ENCODE measurements around the gene AKR1C1. TPM values are rescaled to one million over a fixed set of nuclear protein-coding genes. Genes with fewer than 3 reads are reported as not detected.
"Not testable (repeated sequence)": the region's sequence is repeated elsewhere in the genome, so short reads cannot be mapped to it uniquely, and the experiment has no call there.

The AKR1C1 gene
- total and polyA plus RNA-seq, 7 experiments from 2014 or later: 1.8 to 4.7 (median 3.4) TPM; not detected in 2

- H3K27ac Mint-ChIP-seq: no peak overlapping the region
- peaks cover 0 to 3% (median 0%) of the 10 kb centered on the region in 11 donors for H3K9me3 Mint-ChIP-seq
- ATAC-seq (no peak), DNase-seq (no peak)
- POLR2A ChIA-PET: no interaction called here
- H3K9me3 ChIP-seq (ENCODE audit: control insufficient read depth in 2 of 3, low read length in 3 of 3): no peaks in the 10 kb centered on the region
- H3K4me3 ChIP-seq (ENCODE audit: low read length): no peak overlapping the region
- peaks cover 0 to 43% (median 10%) of the 10 kb centered on the region in 5 donors for H3K36me3 Mint-ChIP-seq
- CTCF ChIA-PET: no interaction called here
- H3K36me3 ChIP-seq (ENCODE audit: control insufficient read depth in 2 of 3, insufficient read depth in 3 of 3, low read length in 3 of 3): no peaks in the 10 kb centered on the region
- intact Hi-C loops (cut with micrococcal nuclease): no loop called here
- peaks cover 0 to 3% (median 0%) of the 10 kb centered on the region in 5 donors for H3K27me3 Mint-ChIP-seq
- H3K4me1 ChIP-seq (ENCODE audit: control insufficient read depth in 2 of 2, insufficient read depth in 2 of 2, low read length in 2 of 2): no peaks in the 10 kb centered on the region
- no peaks in the 10 kb centered on the region for H3K4me1 Mint-ChIP-seq
- no peak overlapping the region for H3K27ac ChIP-seq (ENCODE audit: low read depth, low read length)
- no peaks in the 10 kb centered on the region for H3K27me3 ChIP-seq (ENCODE audit: control insufficient read depth in 2 of 2, insufficient read depth in 2 of 2, low read length in 2 of 2)
- H3K4me3 Mint-ChIP-seq: no peak overlapping the region
These were observed 16.1 kb upstream of the AKR1C1 start for GRCh38 chr10:4947039-4947634.

GRCh38 chr10:4947635-4948596 is 15.3 kb upstream of the AKR1C1 start:
- peaks cover 0 to 43% (median 12%) of the 10 kb centered on the region in 5 donors for H3K36me3 Mint-ChIP-seq
- no peaks in the 10 kb centered on the region for H3K4me1 Mint-ChIP-seq
- ChIA-PET CTCF (no interaction called here), POLR2A (no interaction called here)
- H3K36me3 ChIP-seq (ENCODE audit: control insufficient read depth in 2 of 3, insufficient read depth in 3 of 3, low read length in 3 of 3): no peaks in the 10 kb centered on the region
- no peaks in the 10 kb centered on the region for H3K27me3 ChIP-seq (ENCODE audit: control insufficient read depth in 2 of 2, insufficient read depth in 2 of 2, low read length in 2 of 2)
- ATAC-seq (no peak), DNase-seq (no peak)
- peaks cover 0 to 3% (median 0%) of the 10 kb centered on the region in 5 donors for H3K27me3 Mint-ChIP-seq
- H3K27ac ChIP-seq (ENCODE audit: low read depth, low read length): no peak overlapping the region
- peaks cover 0 to 3% (median 0%) of the 10 kb centered on the region in 11 donors for H3K9me3 Mint-ChIP-seq
- no peak overlapping the region for H3K4me3 ChIP-seq (ENCODE audit: low read length)
- no peaks in the 10 kb centered on the region for H3K9me3 ChIP-seq (ENCODE audit: control insufficient read depth in 2 of 3, low read length in 3 of 3)
- H3K4me1 ChIP-seq (ENCODE audit: control insufficient read depth in 2 of 2, insufficient read depth in 2 of 2, low read length in 2 of 2): no peaks in the 10 kb centered on the region
- H3K4me3 Mint-ChIP-seq: no peak overlapping the region
- intact Hi-C loops (cut with micrococcal nuclease): no loop called here
- no peak overlapping the region for H3K27ac Mint-ChIP-seq

GRCh38 chr10:4951512-4952162 is 11.6 kb upstream of the AKR1C1 start:
- H3K36me3 ChIP-seq (ENCODE audit: control insufficient read depth in 2 of 3, insufficient read depth in 3 of 3, low read length in 3 of 3); H3K4me3 Mint-ChIP-seq; DNase-seq; H3K9me3 Mint-ChIP-seq; CTCF ChIA-PET; H3K27ac ChIP-seq (ENCODE audit: low read depth, low read length); H3K9me3 ChIP-seq (ENCODE audit: control insufficient read depth in 2 of 3, low read length in 3 of 3); H3K27me3 ChIP-seq (ENCODE audit: control insufficient read depth in 2 of 2, insufficient read depth in 2 of 2, low read length in 2 of 2); ATAC-seq; H3K4me1 Mint-ChIP-seq; H3K27me3 Mint-ChIP-seq; H3K4me1 ChIP-seq (ENCODE audit: control insufficient read depth in 2 of 2, insufficient read depth in 2 of 2, low read length in 2 of 2); H3K27ac Mint-ChIP-seq; POLR2A ChIA-PET; H3K4me3 ChIP-seq (ENCODE audit: low read length): not testable (repeated sequence)
- H3K36me3 Mint-ChIP-seq: peaks cover 0 to 42% (median 6%) of the 10 kb centered on the region in 5 donors
- intact Hi-C loops (cut with micrococcal nuclease): loop anchor here in 1 of 2 donors (5.0 kb wide), 1 partner anchor 61 kb away; no protein-coding TSS in a partner anchor

GRCh38 chr10:4953405-4953804 is 9.8 kb upstream of the AKR1C1 start:
- ATAC-seq: no peak
- intact Hi-C loops (cut with micrococcal nuclease): loop anchor here in 1 of 2 donors (5.0 kb wide), 1 partner anchor 59 kb away; no protein-coding TSS in a partner anchor
- no peak for DNase-seq
- H3K4me1 ChIP-seq (ENCODE audit: control insufficient read depth in 2 of 2, insufficient read depth in 2 of 2, low read length in 2 of 2): no peaks in the 10 kb centered on the region
- CTCF ChIA-PET: no interaction called here
- no peak overlapping the region for H3K27ac ChIP-seq (ENCODE audit: low read depth, low read length)
- Mint-ChIP-seq H3K4me3 (no peak overlapping the region), H3K9me3 (peaks cover 0 to 2% (median 0%) of the 10 kb centered on the region in 11 donors), H3K27me3 (no peaks in the 10 kb centered on the region), H3K4me1 (no peaks in the 10 kb centered on the region), H3K27ac (no peak overlapping the region), H3K36me3 (peaks cover 0 to 28% (median 6%) of the 10 kb centered on the region in 5 donors)
- POLR2A ChIA-PET: no interaction called here
- H3K27me3 ChIP-seq (ENCODE audit: control insufficient read depth in 2 of 2, insufficient read depth in 2 of 2, low read length in 2 of 2): no peaks in the 10 kb centered on the region
- H3K9me3 ChIP-seq (ENCODE audit: control insufficient read depth in 2 of 3, low read length in 3 of 3): no peaks in the 10 kb centered on the region
- H3K4me3 ChIP-seq (ENCODE audit: low read length): no peak overlapping the region
- H3K36me3 ChIP-seq (ENCODE audit: control insufficient read depth in 2 of 3, insufficient read depth in 3 of 3, low read length in 3 of 3): no peaks in the 10 kb centered on the region

- H3K36me3 Mint-ChIP-seq: peaks cover 0 to 14% (median 7%) of the 10 kb centered on the region in 5 donors
- H3K27ac Mint-ChIP-seq; H3K9me3 ChIP-seq (ENCODE audit: control insufficient read depth in 2 of 3, low read length in 3 of 3); H3K36me3 ChIP-seq (ENCODE audit: control insufficient read depth in 2 of 3, insufficient read depth in 3 of 3, low read length in 3 of 3); H3K4me1 Mint-ChIP-seq; POLR2A ChIA-PET; H3K27ac ChIP-seq (ENCODE audit: low read depth, low read length); H3K4me1 ChIP-seq (ENCODE audit: control insufficient read depth in 2 of 2, insufficient read depth in 2 of 2, low read length in 2 of 2); H3K27me3 ChIP-seq (ENCODE audit: control insufficient read depth in 2 of 2, insufficient read depth in 2 of 2, low read length in 2 of 2); DNase-seq; H3K4me3 ChIP-seq (ENCODE audit: low read length); ATAC-seq; H3K4me3 Mint-ChIP-seq; H3K27me3 Mint-ChIP-seq; H3K9me3 Mint-ChIP-seq; CTCF ChIA-PET: not testable (repeated sequence)
- intact Hi-C loops (cut with micrococcal nuclease): loop anchor here in 1 of 2 donors (5.0 kb wide), 1 partner anchor 51 kb away; no protein-coding TSS in a partner anchor
These were observed 7.1 kb upstream of the AKR1C1 start for GRCh38 chr10:4956088-4956487.

- H3K9me3 Mint-ChIP-seq; H3K27ac Mint-ChIP-seq; H3K9me3 ChIP-seq (ENCODE audit: control insufficient read depth in 2 of 3, low read length in 3 of 3); CTCF ChIA-PET; H3K36me3 ChIP-seq (ENCODE audit: control insufficient read depth in 2 of 3, insufficient read depth in 3 of 3, low read length in 3 of 3); H3K27ac ChIP-seq (ENCODE audit: low read depth, low read length); ATAC-seq; H3K27me3 Mint-ChIP-seq; POLR2A ChIA-PET; H3K4me3 ChIP-seq (ENCODE audit: low read length); H3K4me1 ChIP-seq (ENCODE audit: control insufficient read depth in 2 of 2, insufficient read depth in 2 of 2, low read length in 2 of 2); H3K27me3 ChIP-seq (ENCODE audit: control insufficient read depth in 2 of 2, insufficient read depth in 2 of 2, low read length in 2 of 2); DNase-seq; H3K4me3 Mint-ChIP-seq; H3K4me1 Mint-ChIP-seq: not testable (repeated sequence)
- peaks cover 0 to 16% (median 8%) of the 10 kb centered on the region in 5 donors for H3K36me3 Mint-ChIP-seq
- intact Hi-C loops (cut with micrococcal nuclease): loop anchor here in 1 of 2 donors (5.0 kb wide), 1 partner anchor 50 kb away; no protein-coding TSS in a partner anchor
These were observed 6.1 kb upstream of the AKR1C1 start for GRCh38 chr10:4956955-4957645.
